Measurements from ENCODE around the gene TMEM126B. TPM values are rescaled to one million over a fixed set of nuclear protein-coding genes. Genes with fewer than 3 reads are reported as not detected.
A peak's percentile ranks its signal among the peaks of the same experiment; 100 is the strongest.

TMEM126B gene
- total and polyA plus RNA-seq, 2 of the 13 experiments (the other 11 are each of a cell fraction or from before 2014, with no cell fraction given), result 33.6 to 54.8 TPM

DNA sequence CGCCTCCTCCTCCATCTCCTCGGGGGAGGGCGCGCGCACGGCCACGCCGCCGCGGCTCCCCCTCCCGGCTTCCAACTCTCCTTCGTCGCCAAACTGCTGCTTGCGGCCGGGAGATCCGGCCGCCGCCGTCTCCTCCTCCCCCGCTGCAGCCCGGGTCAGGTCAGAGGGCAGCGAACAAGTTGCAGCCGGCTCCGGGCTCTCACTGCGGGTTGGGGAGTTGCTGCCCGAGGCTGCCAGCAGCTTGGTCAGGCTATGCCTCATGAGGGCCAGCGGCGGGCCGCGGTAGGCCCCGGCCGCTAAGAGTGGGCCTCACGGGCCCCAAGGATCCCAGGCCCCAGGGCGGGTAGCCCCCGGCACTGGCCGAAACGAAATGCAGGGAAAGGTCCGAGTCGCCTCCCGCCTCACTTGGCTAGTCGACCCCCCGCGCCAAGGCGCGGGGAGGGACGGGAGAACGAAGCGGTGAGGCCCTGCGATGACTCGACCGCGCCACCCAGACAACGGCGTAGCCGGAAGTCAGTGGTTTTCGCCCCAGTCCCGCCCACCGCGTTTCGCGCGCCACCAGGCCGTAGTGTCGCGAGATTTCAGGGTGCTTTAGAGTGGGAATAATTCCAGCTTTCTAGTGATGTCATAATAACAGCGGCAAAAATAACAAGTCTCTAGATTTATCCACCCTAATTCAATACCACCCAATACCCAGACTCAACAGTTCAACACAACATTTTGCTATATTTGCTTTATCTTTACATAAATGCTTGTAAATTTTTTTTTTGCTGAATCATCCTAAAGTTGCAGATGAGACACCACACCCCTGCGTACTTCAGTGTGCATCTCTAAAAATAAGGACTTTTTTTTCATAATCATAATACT lies 36.5 kb downstream of the TMEM126B start, which contains the start of gene CREBZF (continued):
- TF ChIP-seq ELF3 (CRISPR knock-in tag; IDR thresholded peaks at IDR 0.05) (peak; percentile 94), NFE2L2 (IDR thresholded peaks at IDR 0.05; ENCODE audit: low read length) (peak; percentile 96), ZNF773 (CRISPR knock-in tag; IDR thresholded peaks at IDR 0.05; ENCODE audit: borderline replicate concordance) (peak; percentile 34; the same call in 1 of the 2 replicates), ZNF432 (CRISPR knock-in tag; IDR thresholded peaks at IDR 0.05; ENCODE audit: borderline replicate concordance) (no peak), ZNF251 (CRISPR knock-in tag; IDR thresholded peaks at IDR 0.05) (no peak), ATF1 (CRISPR knock-in tag; IDR thresholded peaks at IDR 0.05) (peak; percentile 64; the same call in 1 of the 2 replicates), MED1 (CRISPR knock-in tag; IDR thresholded peaks at IDR 0.05) (peak; percentile 43), RBM39 (IDR thresholded peaks at IDR 0.05; ENCODE audit: low read depth, low read length, poor library complexity, severe bottlenecking) (peak; percentile 56), MED13 (CRISPR knock-in tag; IDR thresholded peaks at IDR 0.05) (no peak), ZNF678 (CRISPR knock-in tag; IDR thresholded peaks at IDR 0.05) (peak; percentile 63; the same call in 1 of the 2 replicates), CREM (IDR thresholded peaks at IDR 0.05) (peak; percentile 68), CREM (CRISPR knock-in tag; IDR thresholded peaks at IDR 0.05) (0 out of 2 replicates have a peak, but pooled peaks have one; percentile 25), HIVEP1 (CRISPR knock-in tag; IDR thresholded peaks at IDR 0.05) (no peak; the same call in 1 of the 2 replicates), RARA (CRISPR knock-in tag; IDR thresholded peaks at IDR 0.05) (0 out of 2 replicates have a peak, but pooled peaks have one; percentile 19), ZFP36L1 (CRISPR knock-in tag; IDR thresholded peaks at IDR 0.05) (0 out of 2 replicates have a peak, but pooled peaks have one; percentile 58), FOXK1 (CRISPR knock-in tag; IDR thresholded peaks at IDR 0.05; ENCODE audit: borderline replicate concordance, low read depth) (peak; percentile 76; the same call in 1 of the 2 replicates)
- TF ChIP-seq, protein P1, sequence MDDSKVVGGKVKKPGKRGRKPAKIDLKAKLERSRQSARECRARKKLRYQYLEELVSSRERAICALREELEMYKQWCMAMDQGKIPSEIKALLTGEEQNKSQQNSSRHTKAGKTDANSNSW (CRISPR knock-in tag; IDR thresholded peaks at IDR 0.05; ENCODE audit: borderline replicate concordance), result peak; percentile 87; the same call in 1 of the 2 replicates
- TF ChIP-seq, protein P2, sequence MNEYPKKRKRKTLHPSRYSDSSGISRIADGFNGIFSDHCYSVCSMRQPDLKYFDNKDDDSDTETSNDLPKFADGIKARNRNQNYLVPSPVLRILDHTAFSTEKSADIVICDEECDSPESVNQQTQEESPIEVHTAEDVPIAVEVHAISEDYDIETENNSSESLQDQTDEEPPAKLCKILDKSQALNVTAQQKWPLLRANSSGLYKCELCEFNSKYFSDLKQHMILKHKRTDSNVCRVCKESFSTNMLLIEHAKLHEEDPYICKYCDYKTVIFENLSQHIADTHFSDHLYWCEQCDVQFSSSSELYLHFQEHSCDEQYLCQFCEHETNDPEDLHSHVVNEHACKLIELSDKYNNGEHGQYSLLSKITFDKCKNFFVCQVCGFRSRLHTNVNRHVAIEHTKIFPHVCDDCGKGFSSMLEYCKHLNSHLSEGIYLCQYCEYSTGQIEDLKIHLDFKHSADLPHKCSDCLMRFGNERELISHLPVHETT (CRISPR knock-in tag; conservative IDR thresholded peaks at IDR 0.05), result no peak
- TF ChIP-seq, protein P3, sequence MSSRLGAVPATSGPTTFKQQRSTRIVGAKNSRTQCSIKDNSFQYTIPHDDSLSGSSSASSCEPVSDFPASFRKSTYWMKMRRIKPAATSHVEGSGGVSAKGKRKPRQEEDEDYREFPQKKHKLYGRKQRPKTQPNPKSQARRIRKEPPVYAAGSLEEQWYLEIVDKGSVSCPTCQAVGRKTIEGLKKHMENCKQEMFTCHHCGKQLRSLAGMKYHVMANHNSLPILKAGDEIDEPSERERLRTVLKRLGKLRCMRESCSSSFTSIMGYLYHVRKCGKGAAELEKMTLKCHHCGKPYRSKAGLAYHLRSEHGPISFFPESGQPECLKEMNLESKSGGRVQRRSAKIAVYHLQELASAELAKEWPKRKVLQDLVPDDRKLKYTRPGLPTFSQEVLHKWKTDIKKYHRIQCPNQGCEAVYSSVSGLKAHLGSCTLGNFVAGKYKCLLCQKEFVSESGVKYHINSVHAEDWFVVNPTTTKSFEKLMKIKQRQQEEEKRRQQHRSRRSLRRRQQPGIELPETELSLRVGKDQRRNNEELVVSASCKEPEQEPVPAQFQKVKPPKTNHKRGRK (CRISPR knock-in tag; IDR thresholded peaks at IDR 0.05), result no peak
- TF ChIP-seq, protein P4, sequence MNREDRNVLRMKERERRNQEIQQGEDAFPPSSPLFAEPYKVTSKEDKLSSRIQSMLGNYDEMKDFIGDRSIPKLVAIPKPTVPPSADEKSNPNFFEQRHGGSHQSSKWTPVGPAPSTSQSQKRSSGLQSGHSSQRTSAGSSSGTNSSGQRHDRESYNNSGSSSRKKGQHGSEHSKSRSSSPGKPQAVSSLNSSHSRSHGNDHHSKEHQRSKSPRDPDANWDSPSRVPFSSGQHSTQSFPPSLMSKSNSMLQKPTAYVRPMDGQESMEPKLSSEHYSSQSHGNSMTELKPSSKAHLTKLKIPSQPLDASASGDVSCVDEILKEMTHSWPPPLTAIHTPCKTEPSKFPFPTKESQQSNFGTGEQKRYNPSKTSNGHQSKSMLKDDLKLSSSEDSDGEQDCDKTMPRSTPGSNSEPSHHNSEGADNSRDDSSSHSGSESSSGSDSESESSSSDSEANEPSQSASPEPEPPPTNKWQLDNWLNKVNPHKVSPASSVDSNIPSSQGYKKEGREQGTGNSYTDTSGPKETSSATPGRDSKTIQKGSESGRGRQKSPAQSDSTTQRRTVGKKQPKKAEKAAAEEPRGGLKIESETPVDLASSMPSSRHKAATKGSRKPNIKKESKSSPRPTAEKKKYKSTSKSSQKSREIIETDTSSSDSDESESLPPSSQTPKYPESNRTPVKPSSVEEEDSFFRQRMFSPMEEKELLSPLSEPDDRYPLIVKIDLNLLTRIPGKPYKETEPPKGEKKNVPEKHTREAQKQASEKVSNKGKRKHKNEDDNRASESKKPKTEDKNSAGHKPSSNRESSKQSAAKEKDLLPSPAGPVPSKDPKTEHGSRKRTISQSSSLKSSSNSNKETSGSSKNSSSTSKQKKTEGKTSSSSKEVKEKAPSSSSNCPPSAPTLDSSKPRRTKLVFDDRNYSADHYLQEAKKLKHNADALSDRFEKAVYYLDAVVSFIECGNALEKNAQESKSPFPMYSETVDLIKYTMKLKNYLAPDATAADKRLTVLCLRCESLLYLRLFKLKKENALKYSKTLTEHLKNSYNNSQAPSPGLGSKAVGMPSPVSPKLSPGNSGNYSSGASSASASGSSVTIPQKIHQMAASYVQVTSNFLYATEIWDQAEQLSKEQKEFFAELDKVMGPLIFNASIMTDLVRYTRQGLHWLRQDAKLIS (CRISPR knock-in tag; IDR thresholded peaks at IDR 0.05), result no peak
